PFSK-1 (cell line): Measurements from ENCODE around the gene KRTAP1-3.

Experiments used
- FOXP2 ChIP-seq: optimal IDR thresholded peaks from 2 replicates; pipeline ENCODE3; 2011; ENCODE audit warnings: borderline replicate concordance, control low read depth, inconsistent platforms; ENCODE audit not compliant: insufficient read depth; ENCODE audit errors: extremely low read length, extremely low read depth
- POLR2AphosphoS5 ChIP-seq: IDR thresholded peaks from 2 replicates; pipeline ENCODE4 v1.6.1; 2012; ENCODE audit warnings: low read depth, mild to moderate bottlenecking, control low read depth, low read length, moderate library complexity
- SIN3A ChIP-seq: IDR thresholded peaks from 2 replicates; pipeline ENCODE4 v1.6.1; 2012; ENCODE audit warnings: mild to moderate bottlenecking, low read length, moderate library complexity, borderline replicate concordance; ENCODE audit not compliant: insufficient read depth
- TAF1 ChIP-seq: IDR thresholded peaks from 2 replicates; pipeline ENCODE4 v1.6.1; 2012; ENCODE audit warnings: low read length, control low read depth, borderline replicate concordance; ENCODE audit not compliant: insufficient read depth
- TF ChIP-seq, protein P1 (sequence below), 2 experiments: IDR thresholded peaks; 2 replicates each; pipeline versions ENCODE4 v1.6.1 to v1.8.0; 2011 to 2012; ENCODE audit warnings: low read depth in 2 of 2, low read length in 2 of 2, control low read depth in 1 of 2, inconsistent platforms in 1 of 2, mild to moderate bottlenecking in 1 of 2, moderate library complexity in 1 of 2; ENCODE audit not compliant: insufficient read depth in 1 of 2

KRTAP1-3 gene

GRCh38 chr17:41073676-41074075 is 39.0 kb upstream of the KRTAP1-3 start:
- TF ChIP-seq, protein P1, sequence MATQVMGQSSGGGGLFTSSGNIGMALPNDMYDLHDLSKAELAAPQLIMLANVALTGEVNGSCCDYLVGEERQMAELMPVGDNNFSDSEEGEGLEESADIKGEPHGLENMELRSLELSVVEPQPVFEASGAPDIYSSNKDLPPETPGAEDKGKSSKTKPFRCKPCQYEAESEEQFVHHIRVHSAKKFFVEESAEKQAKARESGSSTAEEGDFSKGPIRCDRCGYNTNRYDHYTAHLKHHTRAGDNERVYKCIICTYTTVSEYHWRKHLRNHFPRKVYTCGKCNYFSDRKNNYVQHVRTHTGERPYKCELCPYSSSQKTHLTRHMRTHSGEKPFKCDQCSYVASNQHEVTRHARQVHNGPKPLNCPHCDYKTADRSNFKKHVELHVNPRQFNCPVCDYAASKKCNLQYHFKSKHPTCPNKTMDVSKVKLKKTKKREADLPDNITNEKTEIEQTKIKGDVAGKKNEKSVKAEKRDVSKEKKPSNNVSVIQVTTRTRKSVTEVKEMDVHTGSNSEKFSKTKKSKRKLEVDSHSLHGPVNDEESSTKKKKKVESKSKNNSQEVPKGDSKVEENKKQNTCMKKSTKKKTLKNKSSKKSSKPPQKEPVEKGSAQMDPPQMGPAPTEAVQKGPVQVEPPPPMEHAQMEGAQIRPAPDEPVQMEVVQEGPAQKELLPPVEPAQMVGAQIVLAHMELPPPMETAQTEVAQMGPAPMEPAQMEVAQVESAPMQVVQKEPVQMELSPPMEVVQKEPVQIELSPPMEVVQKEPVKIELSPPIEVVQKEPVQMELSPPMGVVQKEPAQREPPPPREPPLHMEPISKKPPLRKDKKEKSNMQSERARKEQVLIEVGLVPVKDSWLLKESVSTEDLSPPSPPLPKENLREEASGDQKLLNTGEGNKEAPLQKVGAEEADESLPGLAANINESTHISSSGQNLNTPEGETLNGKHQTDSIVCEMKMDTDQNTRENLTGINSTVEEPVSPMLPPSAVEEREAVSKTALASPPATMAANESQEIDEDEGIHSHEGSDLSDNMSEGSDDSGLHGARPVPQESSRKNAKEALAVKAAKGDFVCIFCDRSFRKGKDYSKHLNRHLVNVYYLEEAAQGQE (IDR thresholded peaks at IDR 0.05; ENCODE audit: insufficient read depth in 1 of 2, low read depth in 2 of 2, low read length in 2 of 2): no peak
- TF ChIP-seq SIN3A: no peak

GRCh38 chr17:41071606-41072360 is 37.1 kb upstream of the KRTAP1-3 start:
- TF ChIP-seq POLR2AphosphoS5: no peak
- TF ChIP-seq FOXP2: no peak
- TF ChIP-seq, protein P1 (IDR thresholded peaks at IDR 0.05; ENCODE audit: insufficient read depth in 1 of 2, low read depth in 2 of 2, low read length in 2 of 2): no peak
- no peak for TF ChIP-seq SIN3A
- TF ChIP-seq TAF1: no peak

DNA sequence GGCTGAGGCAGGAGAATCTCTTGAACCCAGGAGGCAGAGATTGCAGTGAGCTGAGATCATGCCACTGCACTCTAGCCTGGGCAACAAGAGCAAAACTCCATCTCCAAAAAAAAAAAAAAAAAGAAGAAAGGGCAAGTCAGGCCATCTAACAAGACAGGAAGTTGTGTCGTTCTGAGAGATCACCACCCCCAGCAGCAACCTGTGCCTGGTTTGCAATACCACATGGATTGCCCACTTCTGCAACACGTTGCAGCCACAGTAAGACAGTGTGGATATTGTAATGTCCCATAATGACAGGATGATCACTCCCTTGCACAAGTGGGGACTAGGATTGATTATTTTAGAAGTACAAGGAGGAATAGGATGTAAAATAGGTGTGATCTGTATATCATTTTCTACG is 34.4 kb upstream of the KRTAP1-3 start:
- TF ChIP-seq TAF1: no peak
- TF ChIP-seq POLR2AphosphoS5: no peak
- TF ChIP-seq SIN3A: no peak
- TF ChIP-seq, protein P1 (IDR thresholded peaks at IDR 0.05; ENCODE audit: insufficient read depth in 1 of 2, low read depth in 2 of 2, low read length in 2 of 2): no peak
- no peak for TF ChIP-seq FOXP2

DNA sequence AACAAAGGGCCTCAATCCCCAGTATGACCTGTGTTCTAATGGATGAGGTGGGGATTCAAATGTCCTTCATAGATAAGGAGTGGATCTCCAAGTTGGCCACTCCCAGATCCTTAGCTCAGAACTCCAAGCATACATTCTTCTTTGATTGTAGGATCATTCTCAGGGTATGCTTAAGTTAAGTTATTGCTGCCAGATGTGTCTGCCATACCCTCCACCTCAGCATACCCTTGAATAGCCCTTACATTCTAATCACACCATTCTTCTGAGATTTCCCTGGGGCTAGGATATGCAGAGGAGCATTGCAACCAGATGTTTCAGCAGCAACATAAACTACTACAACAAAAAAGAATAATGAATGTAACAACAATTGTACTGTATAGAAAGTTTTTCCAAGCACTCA is 32.6 kb upstream of the KRTAP1-3 start:
- TF ChIP-seq FOXP2: no peak
- no peak for TF ChIP-seq TAF1
- no peak for TF ChIP-seq SIN3A
- no peak for TF ChIP-seq POLR2AphosphoS5
- TF ChIP-seq, protein P1 (IDR thresholded peaks at IDR 0.05; ENCODE audit: insufficient read depth in 1 of 2, low read depth in 2 of 2, low read length in 2 of 2): no peak
